CD4-positive, alpha-beta T cell (primary cell): ENCODE measurements around the gene DCHS1. TPM values are rescaled to one million over a fixed set of nuclear protein-coding genes. Genes with fewer than 3 reads are reported as not detected.
"Not testable (repeated sequence)": the region's sequence is repeated elsewhere in the genome, so short reads cannot be mapped to it uniquely, and the experiment has no call there.

Source experiments
- ATAC-seq: fragments of 200-7000 bp; cut with Tn5 transposase; one replicate; pipeline ENCODE4 v1.10.0; 2022; ENCODE audit warnings: mild to moderate bottlenecking; ENCODE audit not compliant: poor library complexity
- CTCF ChIA-PET: fragments of 350-600 bp; sonication (Branson Sonifier 250); formaldehyde crosslinking; loops from one replicate; lab custom pipeline; 2021; ENCODE audit warnings: antibody characterized with exemption, inconsistent platforms; lab: Charles Lee
- POLR2A ChIA-PET: fragments of 350-600 bp; sonication (Branson Sonifier 250); formaldehyde crosslinking; loops from one replicate; lab custom pipeline; 2021; ENCODE audit warnings: antibody characterized with exemption, inconsistent platforms; lab: Charles Lee
- DNase-seq, 14 experiments: peaks; one replicate each; pipeline ENCODE4 v3.0.0-alpha.2; 2013 to 2020; ENCODE audit warnings: mixed read lengths in 2 of 14
- H3K27ac ChIP-seq, 2 donors: one replicate each; pipeline versions ENCODE4 v1.5.1 to v1.7.0; 2013; ENCODE audit warnings: low read length in 2 of 2, low read depth in 1 of 2, mild to moderate bottlenecking in 1 of 2
- H3K27me3 ChIP-seq, 2 experiments: 1 replicate in 1 of 2; 2 replicates in 1 of 2; pipeline versions ENCODE4 v1.6.1 to v1.7.0; 2013; ENCODE audit warnings: low read length in 2 of 2, control low read depth in 1 of 2, mild to moderate bottlenecking in 1 of 2, moderate library complexity in 1 of 2; ENCODE audit not compliant: insufficient read depth in 2 of 2, control insufficient read depth in 1 of 2
- H3K36me3 ChIP-seq: one replicate; pipeline ENCODE4 v1.6.1; 2013; ENCODE audit warnings: low read length, control low read depth; ENCODE audit not compliant: insufficient read depth
- H3K4me1 ChIP-seq: one replicate; pipeline ENCODE4 v1.6.1; 2013; ENCODE audit warnings: low read length, control low read depth; ENCODE audit not compliant: insufficient read depth
- H3K4me3 ChIP-seq: one replicate; pipeline ENCODE4 v1.5.1; 2013; ENCODE audit warnings: mild to moderate bottlenecking, low read length, moderate library complexity
- H3K9me3 ChIP-seq, 2 experiments: 1 replicate in 1 of 2; 2 replicates in 1 of 2; pipeline versions ENCODE4 v1.6.1 to v1.7.0; 2013; ENCODE audit warnings: low read length in 2 of 2, mild to moderate bottlenecking in 2 of 2, control low read depth in 1 of 2, moderate library complexity in 1 of 2; ENCODE audit not compliant: control insufficient read depth in 1 of 2, insufficient read depth in 1 of 2
- H3K27ac Mint-ChIP-seq: one replicate; pipeline ENCODE4 v1.8.0; 2020; ENCODE audit warnings: mixed read lengths
- H3K27me3 Mint-ChIP-seq: one replicate; pipeline ENCODE4 v1.8.0; 2021; ENCODE audit warnings: mixed read lengths
- H3K36me3 Mint-ChIP-seq: one replicate; pipeline ENCODE4 v1.8.0; 2021; ENCODE audit warnings: low read depth, mixed read lengths
- H3K4me1 Mint-ChIP-seq: one replicate; pipeline ENCODE4 v1.8.0; 2021; ENCODE audit warnings: low read depth, mixed read lengths
- H3K4me3 Mint-ChIP-seq: one replicate; pipeline ENCODE4 v1.8.0; 2020; ENCODE audit warnings: mild to moderate bottlenecking, mixed read lengths
- H3K9me3 Mint-ChIP-seq: one replicate; pipeline ENCODE4 v1.8.0; 2020; ENCODE audit warnings: mixed read lengths
- intact Hi-C, 2 experiments: fragments of 100-400 bp; cut with DNase I in 1 of 2; cut with micrococcal nuclease in 1 of 2; formaldehyde crosslinking; loops; one replicate each; pipeline versions ENCODE4 v1.15.1 to v1.9.0; 2023 to 2025; cut with DNase I, micrococcal nuclease
- total RNA-seq, 174 experiments: library from RNA in 2 of 174; stranded (reverse) in 2 of 174; gene quantifications; one replicate each; pipeline ENCODE4 v1.2.3 and lab custom pipeline; 2021 to 2026
- TF ChIP-seq, protein P1 (sequence below): fragments of 200-600 bp; IDR thresholded peaks from one replicate; pipeline ENCODE4 v1.8.0; 2022; ENCODE audit warnings: antibody characterized with exemption, mild to moderate bottlenecking

Gene DCHS1
- total RNA-seq, 2 experiments from 2014 or later, result 9.7 TPM

GRCh38 chr11:6686006-6686405, 30.4 kb upstream of the DCHS1 start:
- ChIA-PET POLR2A (interaction anchor here (0.6 kb wide), 1 partner anchor 101 kb away, joined by 4 read pairs; no protein-coding TSS in a partner anchor), CTCF (no interaction called here)
- Histone ChIP-seq H3K9me3 (no peaks in the 10 kb centered on the region), H3K27me3 (no peaks in the 10 kb centered on the region), H3K27ac (no peak overlapping the region), H3K4me3 (no peak overlapping the region), H3K4me1 (peaks cover 16% of the 10 kb centered on the region), H3K36me3 (peaks cover 4% of the 10 kb centered on the region)
- TF ChIP-seq, protein P1, sequence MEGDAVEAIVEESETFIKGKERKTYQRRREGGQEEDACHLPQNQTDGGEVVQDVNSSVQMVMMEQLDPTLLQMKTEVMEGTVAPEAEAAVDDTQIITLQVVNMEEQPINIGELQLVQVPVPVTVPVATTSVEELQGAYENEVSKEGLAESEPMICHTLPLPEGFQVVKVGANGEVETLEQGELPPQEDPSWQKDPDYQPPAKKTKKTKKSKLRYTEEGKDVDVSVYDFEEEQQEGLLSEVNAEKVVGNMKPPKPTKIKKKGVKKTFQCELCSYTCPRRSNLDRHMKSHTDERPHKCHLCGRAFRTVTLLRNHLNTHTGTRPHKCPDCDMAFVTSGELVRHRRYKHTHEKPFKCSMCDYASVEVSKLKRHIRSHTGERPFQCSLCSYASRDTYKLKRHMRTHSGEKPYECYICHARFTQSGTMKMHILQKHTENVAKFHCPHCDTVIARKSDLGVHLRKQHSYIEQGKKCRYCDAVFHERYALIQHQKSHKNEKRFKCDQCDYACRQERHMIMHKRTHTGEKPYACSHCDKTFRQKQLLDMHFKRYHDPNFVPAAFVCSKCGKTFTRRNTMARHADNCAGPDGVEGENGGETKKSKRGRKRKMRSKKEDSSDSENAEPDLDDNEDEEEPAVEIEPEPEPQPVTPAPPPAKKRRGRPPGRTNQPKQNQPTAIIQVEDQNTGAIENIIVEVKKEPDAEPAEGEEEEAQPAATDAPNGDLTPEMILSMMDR, result no peak
- intact Hi-C loops, result loop anchor here in 1 of 2 experiments (10.0 kb wide), 2 partner anchors 301 to 451 kb away; partner anchors contain the start of genes CNGA4 and FHIP1B
- H3K9me3 Mint-ChIP-seq, result no peaks in the 10 kb centered on the region
- peaks cover 29% of the 10 kb centered on the region for H3K4me1 Mint-ChIP-seq
- no peak for ATAC-seq
- H3K27ac Mint-ChIP-seq, result peak overlapping the region; percentile 53
- peaks cover 21% of the 10 kb centered on the region for H3K36me3 Mint-ChIP-seq
- no peak for DNase-seq
- no peaks in the 10 kb centered on the region for H3K27me3 Mint-ChIP-seq
- H3K4me3 Mint-ChIP-seq, result peak overlapping the region; percentile 71

DNA sequence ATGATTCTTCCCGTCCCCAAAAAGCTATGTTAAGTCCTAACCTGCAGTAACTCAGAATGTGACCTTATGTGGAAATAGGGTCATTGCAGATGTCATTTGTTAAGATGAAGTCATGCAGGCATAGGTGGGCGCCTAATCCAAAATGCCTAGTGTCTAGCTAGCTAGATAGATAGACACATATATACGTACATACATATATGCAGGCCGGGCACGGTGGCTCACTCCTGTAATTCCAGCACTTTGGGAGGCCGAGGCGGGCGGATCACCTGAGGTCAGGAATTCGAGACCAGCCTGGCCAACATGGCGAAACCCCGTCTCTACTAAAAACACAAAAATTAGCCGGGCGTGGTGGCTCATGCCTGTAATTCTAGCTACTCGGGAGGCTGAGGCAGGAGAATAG, 28.5 kb upstream of the DCHS1 start:
- Histone ChIP-seq H3K4me3 (peak overlapping the region; percentile 75), H3K4me1 (peaks cover 17% of the 10 kb centered on the region), H3K36me3 (peaks cover 12% of the 10 kb centered on the region), H3K27ac (peak overlapping the region in 1 of 2 donors; percentile 76)
- Mint-ChIP-seq H3K36me3 (peaks cover 36% of the 10 kb centered on the region), H3K4me1 (peaks cover 42% of the 10 kb centered on the region), H3K27ac (peak overlapping the region; percentile 94), H3K4me3 (peak overlapping the region; percentile 98)
- not testable (repeated sequence) for H3K27me3 Mint-ChIP-seq, H3K9me3 ChIP-seq, ATAC-seq, H3K9me3 Mint-ChIP-seq, H3K27me3 ChIP-seq
- CTCF ChIA-PET, result interaction anchor here (1.1 to 2.7 kb wide), 23 partner anchors 11 to 305 kb away, joined by 3 to 33 read pairs (median 7); partner anchors contain the start of genes ARFIP2, ILK, RRP8 and TAF10
- intact Hi-C loops, result loop anchor here in 1 of 2 experiments (5.0 to 10.0 kb wide), 4 partner anchors 152 to 449 kb away; partner anchors contain the start of genes ARFIP2, CNGA4, FHIP1B and TIMM10B
- DNase-seq, result peak in 1 of 14 experiments; percentile 18
- POLR2A ChIA-PET, result interaction anchor here (0.9 to 5.7 kb wide), 17 partner anchors 11 to 885 kb away, joined by 3 to 134 read pairs (median 12); partner anchors contain the start of genes APBB1, ARFIP2, ILK and RRP8

- CTCF ChIA-PET, result interaction anchor here (0.6 to 2.7 kb wide), 36 partner anchors 11 to 304 kb away, joined by 3 to 33 read pairs (median 5); partner anchors contain the start of genes ARFIP2, ILK, RRP8 and SMPD1
- peak within 1 kb of the TSS; percentile 76 to 86 for H3K27ac ChIP-seq
- peak; percentile 94 for ATAC-seq
- no peaks in the 10 kb centered on the region for H3K9me3 ChIP-seq
- H3K4me1 ChIP-seq, result peaks cover 17% of the 10 kb centered on the region
- Mint-ChIP-seq H3K4me3 (peak within 1 kb of the TSS; percentile 98), H3K4me1 (peaks cover 43% of the 10 kb centered on the region), H3K36me3 (peaks cover 38% of the 10 kb centered on the region), H3K27ac (peak within 1 kb of the TSS; percentile 94), H3K27me3 (no peaks in the 10 kb centered on the region), H3K9me3 (no peaks in the 10 kb centered on the region)
- TF ChIP-seq, protein P1, result peak; percentile 78
- POLR2A ChIA-PET, result interaction anchor here (0.6 to 5.7 kb wide), 38 partner anchors 9 to 1304 kb away, joined by 3 to 134 read pairs (median 5); partner anchors contain the start of genes APBB1, ARFIP2, EIF3F and ILK
- peak within 1 kb of the TSS; percentile 75 for H3K4me3 ChIP-seq
- H3K36me3 ChIP-seq, result peaks cover 12% of the 10 kb centered on the region
- intact Hi-C loops, result loop anchor here (1.0 to 10.0 kb wide), 11 partner anchors 24 to 448 kb away; partner anchors contain the start of genes ARFIP2 (in 2 of the 2), TAF10 (in 2 of the 2), TIMM10B (in 2 of the 2) and CNGA4 (in 1 of the 2)
- H3K27me3 ChIP-seq, result no peaks in the 10 kb centered on the region
- DNase-seq, result peak; percentile 96 to 100 (median 99)
Observed at GRCh38 chr11:6682936-6683861, 27.6 kb upstream of the DCHS1 start, which contains the start of gene MRPL17. Gene MRPL17, minus strand, starts transcription at chr11:6683340. Its CDS starts 44 bp downstream, at chr11:6683296.
